Activated B cell treated with CpG ODN at 0.5 μM for 24 hours (primary cell): ENCODE data around the gene ATN1. TPM values are rescaled to one million over a fixed set of nuclear protein-coding genes. Genes with fewer than 3 reads are reported as not detected.
A peak's percentile ranks its signal among the peaks of the same experiment; 100 is the strongest.

Experiments used
- ATAC-seq: fragments of 200-7000 bp; cut with Tn5 transposase; one replicate; pipeline ENCODE4 v1.10.0; 2021; ENCODE audit warnings: low read depth, mild to moderate bottlenecking, moderate library complexity
- CTCF ChIA-PET: fragments of 350-600 bp; sonication (Branson Sonifier 250); formaldehyde crosslinking; loops from one replicate; lab custom pipeline; 2021; ENCODE audit warnings: antibody characterized with exemption; lab: Charles Lee
- POLR2A ChIA-PET: fragments of 350-600 bp; sonication (Branson Sonifier 250); formaldehyde crosslinking; loops from one replicate; lab custom pipeline; 2021; ENCODE audit warnings: antibody characterized with exemption; lab: Charles Lee
- DNase-seq: peaks from one replicate; pipeline ENCODE4 v3.0.0; 2022
- H3K27ac Mint-ChIP-seq: one replicate; pipeline ENCODE4 v1.8.0; 2020; ENCODE audit warnings: mixed read lengths
- H3K27me3 Mint-ChIP-seq: one replicate; pipeline ENCODE4 v1.8.0; 2021; ENCODE audit warnings: mixed read lengths
- H3K36me3 Mint-ChIP-seq: one replicate; pipeline ENCODE4 v1.8.0; 2021; ENCODE audit warnings: low read depth, mixed read lengths
- H3K4me1 Mint-ChIP-seq: one replicate; pipeline ENCODE4 v1.8.0; 2021; ENCODE audit warnings: mixed read lengths
- H3K4me3 Mint-ChIP-seq: one replicate; pipeline ENCODE4 v1.8.0; 2020; ENCODE audit warnings: mild to moderate bottlenecking, mixed read lengths
- H3K9me3 Mint-ChIP-seq: one replicate; pipeline ENCODE4 v1.8.0; 2020; ENCODE audit warnings: mixed read lengths
- CTCF ChIP-seq: fragments of 200-600 bp; IDR thresholded peaks from one replicate; pipeline ENCODE4 v1.8.0; 2022; ENCODE audit warnings: antibody characterized with exemption, mild to moderate bottlenecking
- intact Hi-C: fragments of 100-400 bp; cut with micrococcal nuclease; formaldehyde crosslinking; loops from one replicate; pipeline ENCODE4 v1.15.1; 2024
- total RNA-seq: library from RNA; stranded (reverse); gene quantifications from 2 replicates; pipeline ENCODE4 v1.2.3, GENCODE V29; 2022

The ATN1 gene
- total RNA-seq, 1 donor from 2014 or later = 50.9 TPM

- no peak overlapping the region for H3K27ac Mint-ChIP-seq
- peaks cover 8% of the 10 kb centered on the region for H3K4me1 Mint-ChIP-seq
- DNase-seq (no peak), ATAC-seq (no peak)
- ChIA-PET POLR2A (interaction anchor here (1.1 to 1.4 kb wide), 3 partner anchors 9 to 44 kb away, joined by 3 read pairs; partner anchors contain the start of genes C12orf57 and RNU7-1), CTCF (interaction anchor here (0.9 to 1.5 kb wide), 2 partner anchors 31 to 38 kb away, joined by 3 to 4 read pairs; no protein-coding TSS in a partner anchor)
- no peak for TF ChIP-seq CTCF
- no peaks in the 10 kb centered on the region for H3K9me3 Mint-ChIP-seq
- H3K4me3 Mint-ChIP-seq = no peak overlapping the region
- intact Hi-C loops = no loop called here
- no peaks in the 10 kb centered on the region for H3K36me3 Mint-ChIP-seq
- no peaks in the 10 kb centered on the region for H3K27me3 Mint-ChIP-seq
Observed at GRCh38 chr12:6899837-6900519, 27.8 kb upstream of the ATN1 start.

DNA sequence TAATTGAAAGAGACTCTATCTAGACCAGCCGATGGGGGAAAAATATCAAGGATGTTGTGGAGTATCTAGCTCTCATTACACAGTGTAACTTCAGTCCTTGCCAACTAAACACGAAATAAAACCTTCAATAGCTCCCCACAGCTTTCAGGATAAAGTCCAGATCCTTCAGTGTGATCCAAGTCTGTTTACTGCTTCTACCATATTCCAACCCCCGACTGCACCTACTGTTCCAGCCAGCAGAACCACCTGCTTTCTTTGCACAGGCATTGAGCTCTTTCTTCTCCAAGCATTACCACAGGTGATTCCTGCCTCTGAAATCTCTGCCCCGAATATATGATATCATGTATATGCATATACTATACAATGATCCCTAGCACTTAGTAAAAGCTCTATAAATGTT, 25.3 kb upstream of the ATN1 start:
- intact Hi-C loops = no loop called here

DNA sequence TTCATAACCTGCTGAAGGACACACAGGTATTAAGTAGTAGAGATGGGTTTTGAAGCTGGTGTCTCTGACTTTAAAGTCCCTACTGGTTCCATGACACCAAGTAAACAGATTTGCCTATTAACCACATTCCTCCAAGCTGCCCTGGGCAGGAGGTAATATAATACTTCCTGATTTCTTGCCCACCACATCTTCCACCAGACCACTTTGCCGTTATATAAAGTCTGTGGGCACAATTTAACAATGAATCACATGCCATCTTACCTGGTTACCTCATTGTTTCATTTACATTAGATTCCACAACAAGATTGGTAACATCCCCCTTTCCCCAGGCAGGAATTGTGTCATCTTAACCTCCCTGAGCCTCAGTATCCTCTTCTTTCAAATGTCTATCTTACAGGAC, 24.0 kb upstream of the ATN1 start:
- peaks cover 8% of the 10 kb centered on the region for H3K4me1 Mint-ChIP-seq
- no peak for ATAC-seq
- no peaks in the 10 kb centered on the region for H3K27me3 Mint-ChIP-seq
- H3K4me3 Mint-ChIP-seq = no peak overlapping the region
- H3K9me3 Mint-ChIP-seq = no peaks in the 10 kb centered on the region
- intact Hi-C loops = loop anchor here (1.0 kb wide), 6 partner anchors 11 to 286 kb away; partner anchors contain the start of genes ENO2, PEX5, SPSB2 and USP5
- no peak for TF ChIP-seq CTCF
- H3K27ac Mint-ChIP-seq = no peak overlapping the region
- H3K36me3 Mint-ChIP-seq = no peaks in the 10 kb centered on the region
- DNase-seq = no peak
- ChIA-PET CTCF (interaction anchor here (2.2 kb wide), 1 partner anchor 31 kb away, joined by 7 read pairs; the partner anchor contains the start of gene SPSB2), POLR2A (interaction anchor here (0.6 to 3.3 kb wide), 2 partner anchors 12 to 1027 kb away, joined by 5 to 19 read pairs; no protein-coding TSS in a partner anchor)

More for the DNA sequence above, 25.3 kb upstream of the ATN1 start:
- H3K4me3 Mint-ChIP-seq = no peak overlapping the region
- DNase-seq (no peak), ATAC-seq (no peak)
- H3K36me3 Mint-ChIP-seq = no peaks in the 10 kb centered on the region
- ChIA-PET CTCF (interaction anchor here (1.0 to 1.1 kb wide), 2 partner anchors 11 to 349 kb away, joined by 3 to 4 read pairs; no protein-coding TSS in a partner anchor), POLR2A (interaction anchor here (1.3 kb wide), 1 partner anchor 11 kb away, joined by 6 read pairs; no protein-coding TSS in a partner anchor)
- no peaks in the 10 kb centered on the region for H3K27me3 Mint-ChIP-seq
- H3K9me3 Mint-ChIP-seq = no peaks in the 10 kb centered on the region
- H3K27ac Mint-ChIP-seq = no peak overlapping the region
- TF ChIP-seq CTCF = no peak
- peaks cover 8% of the 10 kb centered on the region for H3K4me1 Mint-ChIP-seq

GRCh38 chr12:6904280-6905276, 23.2 kb upstream of the ATN1 start, which contains the start of gene LRRC23:
Gene LRRC23, plus strand, starts transcription at chr12:6904822. Its CDS starts 812 bp downstream, at chr12:6905634.
- no peak within 1 kb of the TSS for H3K4me3 Mint-ChIP-seq
- H3K27ac Mint-ChIP-seq = no peak within 1 kb of the TSS
- no peaks in the 10 kb centered on the region for H3K36me3 Mint-ChIP-seq
- ATAC-seq (peak; percentile 98), DNase-seq (peak; percentile 87)
- POLR2A ChIA-PET = interaction anchor here (0.6 to 3.3 kb wide), 8 partner anchors 10 to 1026 kb away, joined by 5 to 19 read pairs (median 7); partner anchors contain the start of genes ATN1, ENO2, MLF2 and SPSB2
- H3K27me3 Mint-ChIP-seq = no peaks in the 10 kb centered on the region
- H3K4me1 Mint-ChIP-seq = peaks cover 6% of the 10 kb centered on the region
- intact Hi-C loops = loop anchor here (1.0 kb wide), 6 partner anchors 10 to 285 kb away; partner anchors contain the start of genes ENO2, PEX5, SPSB2 and USP5
- CTCF ChIA-PET = interaction anchor here (0.7 to 2.2 kb wide), 4 partner anchors 10 to 32 kb away, joined by 3 to 7 read pairs (median 3); partner anchors contain the start of genes ENO2 and SPSB2
- H3K9me3 Mint-ChIP-seq = no peaks in the 10 kb centered on the region
- TF ChIP-seq CTCF = no peak
